ENCODE data around the gene MYLK4.
A peak's percentile ranks its signal among the peaks of the same experiment; 100 is the strongest.

MYLK4 gene

GRCh38 chr6:2669067-2669700, 81.5 kb downstream of the MYLK4 start:
- no peak for TF ChIP-seq SUZ12 (IDR thresholded peaks at IDR 0.05; ENCODE audit: extremely low read depth, insufficient read depth, insufficient read length)
- no peak for TF ChIP-seq YY1 (IDR thresholded peaks at IDR 0.05; ENCODE audit: insufficient read depth, insufficient read length)
- TF ChIP-seq ZNF274 (IDR thresholded peaks at IDR 0.05; ENCODE audit: low read depth, low read length), result no peak
- H3K4me1 ChIP-seq (ENCODE audit: insufficient read depth, insufficient read length), result no peaks in the 10 kb centered on the region
- H3K9me3 ChIP-seq (ENCODE audit: insufficient read depth, low read length), result no peaks in the 10 kb centered on the region
- H3K36me3 ChIP-seq (ENCODE audit: insufficient read depth, insufficient read length, low read length), result no peaks in the 10 kb centered on the region
- DNase-seq (ENCODE audit: low read depth, low spot score), result no peak
- H3K27me3 ChIP-seq (ENCODE audit: insufficient read depth, insufficient read length), result no peaks in the 10 kb centered on the region
- H3K4me3 ChIP-seq (ENCODE audit: insufficient read length, low read depth), result no peak overlapping the region
- no peak overlapping the region for H3K9ac ChIP-seq (ENCODE audit: insufficient read length, low read depth)

DNA sequence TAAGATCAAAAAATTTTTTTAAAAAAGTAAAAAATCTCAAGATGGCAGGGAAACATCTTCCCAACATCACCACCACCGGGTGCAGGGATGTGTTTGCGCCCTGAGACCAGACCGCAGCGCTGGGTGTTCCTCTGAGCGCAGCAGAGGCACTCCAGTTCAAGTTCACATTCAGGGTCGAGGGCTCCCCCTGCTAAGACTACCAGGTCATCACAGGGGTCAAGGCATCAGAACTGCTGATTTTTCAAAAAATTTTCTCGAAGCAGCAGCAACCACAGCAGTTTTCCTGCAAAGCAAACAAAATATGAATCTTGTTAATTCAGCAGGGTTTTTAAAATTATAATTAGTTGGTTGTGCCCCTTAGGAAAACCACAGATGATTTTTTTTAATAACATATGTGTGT, 83.1 kb downstream of the MYLK4 start:
- no peaks in the 10 kb centered on the region for H3K36me3 ChIP-seq (ENCODE audit: insufficient read depth, insufficient read length, low read length)
- no peak for TF ChIP-seq SUZ12 (IDR thresholded peaks at IDR 0.05; ENCODE audit: extremely low read depth, insufficient read depth, insufficient read length)
- TF ChIP-seq ZNF274 (IDR thresholded peaks at IDR 0.05; ENCODE audit: low read depth, low read length), result no peak
- no peak for TF ChIP-seq YY1 (IDR thresholded peaks at IDR 0.05; ENCODE audit: insufficient read depth, insufficient read length)
- H3K9ac ChIP-seq (ENCODE audit: insufficient read length, low read depth), result no peak overlapping the region
- H3K27me3 ChIP-seq (ENCODE audit: insufficient read depth, insufficient read length), result no peaks in the 10 kb centered on the region
- H3K9me3 ChIP-seq (ENCODE audit: insufficient read depth, low read length), result peaks cover 11% of the 10 kb centered on the region
- DNase-seq (ENCODE audit: low read depth, low spot score), result no peak
- no peak overlapping the region for H3K4me3 ChIP-seq (ENCODE audit: insufficient read length, low read depth)
- H3K4me1 ChIP-seq (ENCODE audit: insufficient read depth, insufficient read length), result no peaks in the 10 kb centered on the region

- H3K9me3 ChIP-seq (ENCODE audit: insufficient read depth, low read length), result peaks cover 16% of the 10 kb centered on the region
These were observed 83.7 kb downstream of the MYLK4 start for GRCh38 chr6:2666906-2667575.

DNA sequence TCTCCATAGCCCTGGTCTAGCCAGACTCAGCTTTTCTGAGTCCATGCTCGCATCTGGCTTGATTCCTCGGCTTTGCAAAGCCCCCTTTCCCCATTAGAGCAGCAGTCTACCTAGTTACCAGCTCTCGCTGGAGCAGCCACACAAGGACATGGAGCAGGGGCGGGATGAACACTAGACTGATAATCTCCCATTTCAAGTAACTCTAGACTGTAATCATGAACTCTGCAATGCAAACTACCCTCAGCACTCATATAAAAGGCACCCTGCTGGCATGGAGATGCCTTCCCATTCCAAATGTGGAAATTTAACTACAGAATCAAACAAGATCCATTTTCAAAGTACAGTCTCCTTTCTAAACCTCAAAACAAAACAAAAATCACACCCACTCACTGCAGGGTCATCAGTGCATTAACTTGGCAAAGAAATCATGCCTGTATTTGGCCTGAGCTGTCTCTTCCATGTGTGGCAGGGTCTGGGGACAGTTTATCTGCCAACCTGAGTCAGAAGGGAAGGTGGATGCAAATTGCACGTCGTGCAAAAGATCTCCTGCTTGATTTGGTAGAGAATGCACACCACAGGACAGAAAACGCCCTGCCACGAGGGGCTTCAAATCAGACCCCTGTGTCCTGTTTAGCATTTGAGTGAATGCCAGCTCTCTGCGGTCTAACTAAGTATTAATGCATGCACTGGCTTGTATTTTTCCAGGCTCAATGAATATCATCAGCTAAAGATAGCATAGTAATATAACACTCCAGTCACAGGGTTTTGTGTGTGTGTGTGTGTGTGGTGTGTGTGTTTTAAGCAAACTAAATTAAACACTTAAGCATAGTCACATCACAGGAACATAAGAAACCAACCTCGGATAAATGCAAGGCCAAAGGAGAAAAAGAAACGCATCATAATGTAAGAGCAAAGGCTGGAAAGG, 85.3 kb downstream of the MYLK4 start:
- Histone ChIP-seq H3K36me3 (ENCODE audit: insufficient read depth, insufficient read length, low read length) (no peaks in the 10 kb centered on the region), H3K4me3 (ENCODE audit: insufficient read length, low read depth) (no peak overlapping the region), H3K9me3 (ENCODE audit: insufficient read depth, low read length) (peaks cover 19% of the 10 kb centered on the region), H3K27me3 (ENCODE audit: insufficient read depth, insufficient read length) (no peaks in the 10 kb centered on the region), H3K4me1 (ENCODE audit: insufficient read depth, insufficient read length) (no peaks in the 10 kb centered on the region), H3K9ac (ENCODE audit: insufficient read length, low read depth) (no peak overlapping the region)
- DNase-seq (ENCODE audit: low read depth, low spot score), result no peak
- TF ChIP-seq YY1 (IDR thresholded peaks at IDR 0.05; ENCODE audit: insufficient read depth, insufficient read length), result no peak
- no peak for TF ChIP-seq ZNF274 (IDR thresholded peaks at IDR 0.05; ENCODE audit: low read depth, low read length)
- TF ChIP-seq SUZ12 (IDR thresholded peaks at IDR 0.05; ENCODE audit: extremely low read depth, insufficient read depth, insufficient read length), result no peak

More at GRCh38 chr6:2666906-2667575, 83.7 kb downstream of the MYLK4 start:
- no peaks in the 10 kb centered on the region for H3K27me3 ChIP-seq (ENCODE audit: insufficient read depth, insufficient read length)
- no peaks in the 10 kb centered on the region for H3K4me1 ChIP-seq (ENCODE audit: insufficient read depth, insufficient read length)
- DNase-seq (ENCODE audit: low read depth, low spot score), result no peak
- H3K9ac ChIP-seq (ENCODE audit: insufficient read length, low read depth), result no peak overlapping the region
- TF ChIP-seq SUZ12 (IDR thresholded peaks at IDR 0.05; ENCODE audit: extremely low read depth, insufficient read depth, insufficient read length) (no peak), ZNF274 (IDR thresholded peaks at IDR 0.05; ENCODE audit: low read depth, low read length) (no peak), YY1 (IDR thresholded peaks at IDR 0.05; ENCODE audit: insufficient read depth, insufficient read length) (no peak)
- no peak overlapping the region for H3K4me3 ChIP-seq (ENCODE audit: insufficient read length, low read depth)
- no peaks in the 10 kb centered on the region for H3K36me3 ChIP-seq (ENCODE audit: insufficient read depth, insufficient read length, low read length)

GRCh38 chr6:2663123-2663522, 87.6 kb downstream of the MYLK4 start:
- Histone ChIP-seq H3K9ac (ENCODE audit: insufficient read length, low read depth) (no peak overlapping the region), H3K4me1 (ENCODE audit: insufficient read depth, insufficient read length) (no peaks in the 10 kb centered on the region), H3K9me3 (ENCODE audit: insufficient read depth, low read length) (peaks cover 19% of the 10 kb centered on the region), H3K27me3 (ENCODE audit: insufficient read depth, insufficient read length) (no peaks in the 10 kb centered on the region), H3K36me3 (ENCODE audit: insufficient read depth, insufficient read length, low read length) (no peaks in the 10 kb centered on the region), H3K4me3 (ENCODE audit: insufficient read length, low read depth) (no peak overlapping the region)
- TF ChIP-seq YY1 (IDR thresholded peaks at IDR 0.05; ENCODE audit: insufficient read depth, insufficient read length), result no peak
- TF ChIP-seq ZNF274 (IDR thresholded peaks at IDR 0.05; ENCODE audit: low read depth, low read length), result peak; percentile 59; the same call in 1 of the 2 replicates
- DNase-seq (ENCODE audit: low read depth, low spot score), result no peak

DNA sequence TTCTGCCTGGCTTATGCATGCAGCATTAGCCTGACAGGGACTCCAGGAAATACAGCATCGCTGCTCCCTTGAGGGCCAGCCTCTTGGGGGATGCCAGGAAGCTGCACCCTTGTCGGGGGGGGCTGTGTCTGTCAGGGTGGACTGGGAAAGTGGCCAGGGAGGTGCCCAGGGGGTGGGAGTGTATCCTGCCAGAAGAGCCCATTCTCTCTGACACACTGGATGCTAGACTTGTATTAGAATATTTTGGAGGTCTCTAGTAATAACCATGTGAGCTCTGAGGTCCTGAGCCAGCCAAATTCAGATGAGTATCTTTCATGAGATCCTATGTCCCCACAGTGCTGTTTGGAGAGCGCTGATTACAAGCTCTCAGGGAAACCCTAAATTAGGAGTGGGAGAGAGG, 89.1 kb downstream of the MYLK4 start:
- Histone ChIP-seq H3K27me3 (ENCODE audit: insufficient read depth, insufficient read length) (no peaks in the 10 kb centered on the region), H3K9ac (ENCODE audit: insufficient read length, low read depth) (no peak overlapping the region), H3K36me3 (ENCODE audit: insufficient read depth, insufficient read length, low read length) (no peaks in the 10 kb centered on the region), H3K4me3 (ENCODE audit: insufficient read length, low read depth) (no peak overlapping the region), H3K9me3 (ENCODE audit: insufficient read depth, low read length) (peaks cover 19% of the 10 kb centered on the region), H3K4me1 (ENCODE audit: insufficient read depth, insufficient read length) (no peaks in the 10 kb centered on the region)
- TF ChIP-seq YY1 (IDR thresholded peaks at IDR 0.05; ENCODE audit: insufficient read depth, insufficient read length) (no peak), SUZ12 (IDR thresholded peaks at IDR 0.05; ENCODE audit: extremely low read depth, insufficient read depth, insufficient read length) (no peak), ZNF274 (IDR thresholded peaks at IDR 0.05; ENCODE audit: low read depth, low read length) (no peak)
- DNase-seq (ENCODE audit: low read depth, low spot score), result no peak

DNA sequence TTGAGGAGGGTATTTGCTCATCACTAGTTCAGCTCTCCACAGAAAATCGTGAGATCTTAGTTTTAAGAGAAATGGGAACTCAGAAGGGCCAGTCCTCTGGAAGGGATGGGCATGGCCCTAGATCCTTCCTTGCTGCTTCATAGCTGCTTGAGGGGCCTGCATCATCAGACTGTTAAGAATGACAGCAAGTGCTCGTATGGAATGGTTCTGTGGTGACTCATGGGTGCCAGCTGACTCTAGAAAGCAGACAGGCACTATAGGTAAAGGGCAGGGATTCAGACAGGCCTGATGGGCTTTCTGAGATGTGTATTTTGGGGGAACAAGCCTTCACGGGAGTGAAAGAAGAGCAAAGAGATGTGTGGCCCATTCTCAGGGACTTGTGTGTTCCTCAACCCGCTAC, 90.8 kb downstream of the MYLK4 start:
- H3K4me3 ChIP-seq (ENCODE audit: insufficient read length, low read depth), result no peak overlapping the region
- no peak for DNase-seq (ENCODE audit: low read depth, low spot score)
- H3K36me3 ChIP-seq (ENCODE audit: insufficient read depth, insufficient read length, low read length), result no peaks in the 10 kb centered on the region
- H3K9ac ChIP-seq (ENCODE audit: insufficient read length, low read depth), result no peak overlapping the region
- peaks cover 20% of the 10 kb centered on the region for H3K9me3 ChIP-seq (ENCODE audit: insufficient read depth, low read length)
- no peaks in the 10 kb centered on the region for H3K4me1 ChIP-seq (ENCODE audit: insufficient read depth, insufficient read length)
- no peaks in the 10 kb centered on the region for H3K27me3 ChIP-seq (ENCODE audit: insufficient read depth, insufficient read length)
- TF ChIP-seq SUZ12 (IDR thresholded peaks at IDR 0.05; ENCODE audit: extremely low read depth, insufficient read depth, insufficient read length), result no peak
- TF ChIP-seq ZNF274 (IDR thresholded peaks at IDR 0.05; ENCODE audit: low read depth, low read length), result no peak
- TF ChIP-seq YY1 (IDR thresholded peaks at IDR 0.05; ENCODE audit: insufficient read depth, insufficient read length), result no peak

All from NT2/D1 (cell line).